Testis (tissue), 2 donors: ENCODE results near the gene CEP85.

Experiments used
- CTCF ChIP-seq, 3 experiments: fragments of 450-650 bp in 2 of 3; fragments of 200-600 bp in 1 of 3; sonication (generic) in 1 of 3; IDR thresholded peaks; one replicate each; pipeline ENCODE4 v1.5.1; 2016 to 2019; ENCODE audit warnings: antibody characterized with exemption in 3 of 3, mild to moderate bottlenecking in 2 of 3, moderate library complexity in 1 of 3
- POLR2A ChIP-seq: fragments of 450-650 bp; IDR thresholded peaks from one replicate; pipeline ENCODE4 v1.6.1; 2017; ENCODE audit warnings: antibody characterized with exemption, mild to moderate bottlenecking, moderate library complexity

GRCh38 chr1:26295194-26296138, 61.5 kb downstream of the CEP85 start:
- TF ChIP-seq POLR2A: no peak
- no peak for TF ChIP-seq CTCF (IDR thresholded peaks at IDR 0.05)
